KOPT-K1 (cell line): ENCODE measurements around the gene CC2D1A.

Experiments
- H3K27ac ChIP-seq: fragments of 200-600 bp; sonication (generic); 2 replicates; pipeline ENCODE4 v1.5.1; 2016; ENCODE audit warnings: antibody characterized with exemption, mild to moderate bottlenecking, low read depth, low read length; ENCODE audit not compliant: poor library complexity, severe bottlenecking
- H3K36me3 ChIP-seq: fragments of 200-600 bp; sonication (generic); 2 replicates; pipeline ENCODE4 v1.5.1; 2017; ENCODE audit warnings: antibody characterized with exemption, mild to moderate bottlenecking, low read length, moderate library complexity; ENCODE audit not compliant: insufficient read depth
- H3K9me3 ChIP-seq: fragments of 200-600 bp; sonication (generic); 2 replicates; pipeline ENCODE4 v1.5.1; 2017; ENCODE audit warnings: antibody characterized with exemption, low read length, mild to moderate bottlenecking; ENCODE audit not compliant: insufficient read depth, poor library complexity, severe bottlenecking

Gene CC2D1A

GRCh38 chr19:13980340-13980739 is 74.3 kb downstream of the CC2D1A start:
- Histone ChIP-seq H3K9me3 (no peaks in the 10 kb centered on the region), H3K27ac (no peak overlapping the region), H3K36me3 (peaks cover 19% of the 10 kb centered on the region; the same call in 1 of the 2 replicates)
